HG02798 (cell line): ENCODE data around the gene GPC6.

ENCODE experiments used
- ATAC-seq: cut with Tn5 transposase; IDR thresholded peaks from one replicate; pipeline ENCODE4 v1.9.1; 2021; ENCODE audit warnings: mild to moderate bottlenecking; ENCODE audit not compliant: unreplicated experiment, poor library complexity

The GPC6 gene

GRCh38 chr13:94169454-94170144 is 943.0 kb downstream of the GPC6 start:
- ATAC-seq = no peak

GRCh38 chr13:94170145-94170571 is 943.6 kb downstream of the GPC6 start:
- no peak for ATAC-seq

- no peak for ATAC-seq
These were observed 945.8 kb downstream of the GPC6 start for GRCh38 chr13:94172416-94172815.

- no peak for ATAC-seq
These were observed 946.8 kb downstream of the GPC6 start for GRCh38 chr13:94173312-94173854.

- no peak for ATAC-seq
These were observed 947.4 kb downstream of the GPC6 start for GRCh38 chr13:94174009-94174408.

- no peak for ATAC-seq
These were observed 948.5 kb downstream of the GPC6 start for GRCh38 chr13:94175076-94175475.

- no peak for ATAC-seq
These were observed 950.0 kb downstream of the GPC6 start for GRCh38 chr13:94176561-94176960.

- ATAC-seq = no peak
These were observed 950.4 kb downstream of the GPC6 start for GRCh38 chr13:94177041-94177440.

GRCh38 chr13:94178625-94179244 is 952.1 kb downstream of the GPC6 start:
- ATAC-seq = no peak

GRCh38 chr13:94181461-94182107 is 955.0 kb downstream of the GPC6 start:
- ATAC-seq = no peak

GRCh38 chr13:94182185-94182761 is 955.7 kb downstream of the GPC6 start:
- ATAC-seq = no peak

GRCh38 chr13:94186470-94186869 is 959.9 kb downstream of the GPC6 start:
- no peak for ATAC-seq

- no peak for ATAC-seq
These were observed 961.7 kb downstream of the GPC6 start for GRCh38 chr13:94188201-94188854.

- no peak for ATAC-seq
These were observed 965.9 kb downstream of the GPC6 start for GRCh38 chr13:94192431-94192975.

- no peak for ATAC-seq
These were observed 969.1 kb downstream of the GPC6 start for GRCh38 chr13:94195715-94196114.

GRCh38 chr13:94196413-94196812 is 969.8 kb downstream of the GPC6 start:
- ATAC-seq = no peak

GRCh38 chr13:94198681-94199080 is 972.1 kb downstream of the GPC6 start:
- no peak for ATAC-seq

- no peak for ATAC-seq
These were observed 972.5 kb downstream of the GPC6 start for GRCh38 chr13:94199135-94199534.

- no peak for ATAC-seq
These were observed 974.4 kb downstream of the GPC6 start for GRCh38 chr13:94201022-94201421.

GRCh38 chr13:94204163-94204562 is 977.6 kb downstream of the GPC6 start:
- ATAC-seq = no peak
